Measurements from ENCODE around the gene DNM2.
"Not testable (repeated sequence)": the region's sequence is repeated elsewhere in the genome, so short reads cannot be mapped to it uniquely, and the experiment has no call there.

Gene DNM2

DNA sequence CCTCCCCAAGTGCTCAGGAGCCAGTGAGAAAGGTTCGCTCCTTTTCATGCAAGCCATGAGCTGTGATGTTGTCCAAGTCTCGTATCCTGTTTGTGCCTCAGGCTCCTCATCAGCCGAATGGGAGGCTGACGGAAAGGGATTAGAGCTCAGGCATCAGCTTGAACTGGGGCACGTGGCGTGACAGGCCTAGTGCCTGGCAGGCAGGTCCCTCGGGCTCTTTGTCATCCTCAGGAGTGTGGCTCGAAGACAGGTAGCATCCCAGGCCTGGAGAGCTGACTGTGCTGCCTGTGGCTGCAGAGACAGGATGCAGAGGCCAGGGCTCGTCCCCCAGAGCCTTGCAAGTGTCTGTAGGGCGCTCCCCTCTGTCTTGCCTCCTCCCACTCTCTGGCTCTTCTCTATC lies 38.5 kb downstream of the DNM2 start:
- no peak for DNase-seq

DNA sequence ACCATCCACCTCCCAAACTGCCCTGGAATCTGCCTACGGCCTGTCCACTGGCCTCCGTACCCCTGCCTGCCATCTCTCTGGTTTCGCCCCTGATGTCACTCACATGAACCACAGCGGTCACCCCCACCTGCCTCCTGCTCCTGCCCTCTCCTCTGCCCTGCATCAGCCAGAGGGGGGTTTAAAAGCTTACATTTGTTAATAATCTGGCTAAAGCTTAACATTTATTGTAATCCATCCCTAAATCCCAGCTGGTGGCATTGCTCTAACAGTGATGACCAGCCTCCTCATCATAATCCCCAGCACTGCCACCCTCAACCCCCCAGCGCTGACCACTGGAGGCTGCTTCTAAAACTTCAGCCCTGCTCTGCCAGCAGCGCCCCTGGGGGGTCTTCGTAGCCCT lies 38.9 kb downstream of the DNM2 start:
- no peak for DNase-seq

DNA sequence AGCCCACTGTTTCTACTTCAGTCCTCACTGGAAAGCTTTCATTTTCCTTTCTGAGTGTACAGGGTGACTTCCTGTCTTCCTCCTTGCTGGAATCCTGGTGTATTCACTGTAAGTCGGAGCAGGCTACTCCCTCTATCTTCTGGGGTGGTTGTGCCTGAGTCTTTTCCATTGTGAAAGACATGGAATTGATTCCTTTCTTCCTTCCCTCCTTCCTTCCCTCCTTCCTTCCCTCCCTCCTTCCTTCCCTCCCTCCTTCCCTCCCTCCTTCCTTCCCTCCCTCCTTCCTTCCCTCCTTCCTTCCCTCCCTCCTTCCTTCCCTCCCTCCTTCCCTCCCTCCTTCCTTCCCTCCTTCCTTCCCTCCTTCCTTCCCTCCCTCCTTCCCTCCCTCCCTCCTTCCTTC lies 40.2 kb downstream of the DNM2 start:
- not testable (repeated sequence) for DNase-seq

DNA sequence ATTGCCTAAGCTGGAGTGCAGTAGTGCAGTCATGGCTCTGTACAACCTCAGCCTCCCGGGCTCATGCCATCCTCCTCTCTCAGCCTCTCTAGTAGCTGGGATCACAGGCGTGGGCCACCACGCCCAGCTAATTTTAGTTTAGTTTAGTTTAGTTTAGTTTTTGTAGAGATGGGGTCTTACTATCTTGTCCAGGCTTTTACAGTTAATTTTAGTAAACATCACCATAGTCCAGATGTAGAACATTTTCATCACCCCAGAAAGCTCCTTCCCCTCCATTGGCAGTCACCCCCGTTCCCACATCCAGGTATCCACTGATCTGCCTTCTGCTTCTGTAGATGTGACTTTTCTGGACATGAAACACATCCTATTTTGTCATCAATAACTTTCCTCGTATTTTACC lies 41.1 kb downstream of the DNM2 start:
- no peak for DNase-seq

DNA sequence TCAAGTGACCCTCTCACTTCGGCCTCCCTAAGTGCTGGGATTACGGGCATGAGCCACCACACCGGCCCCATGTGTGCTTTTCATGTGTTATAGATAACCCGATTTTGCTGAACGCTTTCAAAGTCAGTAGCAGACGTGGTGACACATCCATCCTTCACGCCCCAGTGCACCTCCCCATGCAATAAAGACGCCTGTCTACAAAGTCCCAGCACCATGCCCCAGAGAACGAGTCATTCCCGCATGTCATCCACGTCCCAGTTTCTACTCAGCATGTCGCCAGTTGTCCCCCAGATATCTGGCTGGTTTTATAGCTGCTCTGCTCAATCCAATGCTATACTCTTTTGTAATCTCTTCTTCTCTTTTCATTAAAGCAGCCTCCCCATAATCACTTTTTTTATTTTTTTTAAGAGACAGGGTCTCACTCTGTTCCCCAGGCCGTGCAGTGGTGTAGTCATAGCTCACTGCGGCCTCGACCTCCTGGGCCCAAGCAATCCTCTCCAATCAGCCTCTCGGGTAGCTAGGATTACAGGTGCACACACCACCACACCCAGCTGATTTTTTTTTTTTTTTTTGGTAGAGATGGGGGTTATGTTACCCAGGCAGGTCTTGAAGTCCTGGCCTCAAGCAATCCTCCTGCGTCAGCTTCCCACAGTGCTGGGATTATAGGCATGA lies 42.5 kb downstream of the DNM2 start:
- no peak for DNase-seq

DNA sequence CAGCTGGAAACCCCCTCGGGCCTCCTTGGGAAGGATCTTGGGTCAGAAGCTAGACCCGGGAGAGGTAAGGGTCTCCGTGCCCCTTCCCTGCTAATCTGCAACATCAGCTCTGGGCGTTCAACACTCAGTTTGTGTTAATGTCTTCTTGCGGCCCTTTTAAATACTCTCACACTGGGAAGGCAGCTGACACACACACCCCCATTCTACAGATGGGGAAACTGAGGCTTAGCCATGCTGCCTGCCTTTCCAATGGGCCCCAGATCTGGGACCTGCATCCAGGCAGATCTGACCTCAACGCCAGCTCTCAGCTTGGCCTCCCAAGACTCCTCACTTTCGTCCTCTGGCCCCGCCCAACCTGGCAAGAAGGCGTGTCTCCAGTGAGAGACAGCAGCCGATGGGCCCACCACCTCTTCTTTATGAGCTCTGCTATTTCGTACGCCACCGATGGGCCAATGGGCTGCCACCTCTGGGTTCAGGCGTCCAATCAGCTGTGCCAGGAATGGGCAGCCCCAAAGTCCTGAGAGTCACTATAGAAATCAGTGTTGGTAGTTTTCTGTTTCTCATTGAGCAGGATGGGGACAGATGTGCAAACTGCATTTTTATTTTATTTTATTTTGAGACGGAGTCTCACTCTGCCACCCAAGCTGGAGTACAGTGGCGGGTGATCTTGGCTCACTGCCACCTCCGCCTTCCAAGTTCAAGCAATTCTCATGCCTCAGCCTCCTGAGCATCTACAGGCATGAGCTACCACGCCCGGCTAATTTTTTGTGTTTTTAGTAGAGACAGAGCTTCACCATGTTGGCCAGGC lies 43.8 kb downstream of the DNM2 start:
- no peak for DNase-seq

DNA sequence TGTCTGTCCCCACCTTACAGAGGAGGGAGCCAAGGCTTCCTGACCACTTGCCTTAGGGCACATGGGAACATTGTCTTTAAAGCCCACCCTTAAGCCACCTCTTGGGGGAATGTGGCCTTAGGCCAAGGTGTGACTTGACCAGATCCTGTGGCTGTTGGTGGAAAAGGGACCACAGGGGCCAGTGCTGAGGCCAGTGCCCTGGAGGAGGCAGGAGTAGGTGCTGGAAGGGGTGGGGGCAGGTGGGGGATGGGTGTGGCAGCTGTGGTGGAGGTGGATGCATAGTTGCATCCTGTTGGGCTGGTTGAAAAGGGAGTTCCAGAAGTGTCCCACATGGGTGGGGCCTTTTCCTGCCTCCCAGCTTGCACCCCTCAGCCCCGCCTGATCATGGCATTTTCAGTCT lies 44.8 kb downstream of the DNM2 start:
- no peak for DNase-seq

DNA sequence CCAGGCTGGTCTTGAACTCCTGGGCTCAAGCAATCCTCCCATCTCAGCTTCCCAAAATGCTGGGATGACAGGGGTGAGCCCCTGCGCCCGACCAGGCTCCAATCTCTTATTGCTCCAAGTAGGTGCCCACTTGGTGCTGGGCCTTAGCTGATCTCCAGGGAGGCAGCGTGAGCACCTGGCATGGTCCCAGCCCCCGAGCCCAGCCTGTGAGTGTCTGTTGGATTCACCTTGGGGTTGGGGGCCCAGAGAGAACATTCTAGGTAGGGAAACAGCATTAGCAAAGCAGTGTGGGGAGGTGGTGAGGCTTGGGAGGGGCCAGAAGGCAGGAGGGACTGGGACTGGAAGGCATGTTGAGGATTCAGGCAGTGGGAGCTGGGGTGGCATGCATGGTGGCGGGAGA lies 45.5 kb downstream of the DNM2 start:
- no peak for DNase-seq

DNA sequence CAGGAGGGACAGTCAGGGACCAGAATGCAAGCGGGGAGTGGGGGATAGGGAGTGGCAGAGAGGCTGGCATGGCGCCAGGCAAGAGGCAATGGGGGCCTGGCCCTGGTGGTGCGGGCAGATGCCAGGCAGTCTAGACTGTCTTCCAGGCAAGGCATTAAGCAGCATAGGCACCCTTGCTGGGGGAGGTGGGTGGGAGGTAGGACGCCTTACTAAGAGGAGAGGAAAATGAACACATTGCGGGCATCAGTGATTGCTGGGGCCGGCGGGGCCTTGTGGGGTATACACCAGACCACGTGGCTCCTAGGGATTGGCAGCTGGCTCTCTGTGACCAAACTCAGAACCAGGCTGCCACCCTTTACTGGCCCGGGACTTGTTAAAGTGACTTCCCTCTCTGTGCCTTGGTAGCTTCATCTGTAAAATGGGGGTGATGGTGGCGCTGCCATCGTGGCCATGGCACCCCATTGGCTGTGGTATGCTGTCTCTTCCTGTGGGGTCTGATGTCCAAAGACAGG lies 46.0 kb downstream of the DNM2 start:
- DNase-seq: no peak

DNA sequence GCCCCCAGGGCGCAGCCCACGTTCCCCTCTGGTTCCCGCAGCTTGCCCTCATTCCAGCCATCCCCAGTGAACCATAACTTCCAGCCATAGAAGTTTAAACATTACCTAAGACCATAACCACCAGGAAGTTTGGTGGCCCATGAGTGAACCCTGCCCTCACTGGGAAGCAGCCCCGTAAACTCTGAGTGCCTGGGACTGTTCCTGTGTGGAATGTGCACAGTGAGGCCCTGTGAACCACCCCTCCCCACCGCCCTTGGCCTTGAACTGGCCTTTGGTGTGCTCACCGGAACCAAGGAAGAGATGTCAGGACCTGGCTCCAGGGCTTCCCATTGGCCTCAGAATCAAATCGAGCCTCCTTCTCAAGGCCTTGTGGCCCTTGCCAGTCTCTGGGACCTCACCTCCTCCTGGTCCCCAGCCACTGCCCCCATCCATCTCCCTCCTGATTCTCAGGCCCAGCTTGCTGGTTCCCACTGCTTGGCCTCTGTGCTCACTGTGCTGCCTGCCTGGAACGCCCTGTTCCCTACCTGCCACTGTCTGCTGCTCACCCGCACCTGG lies 46.5 kb downstream of the DNM2 start:
- DNase-seq: no peak

DNA sequence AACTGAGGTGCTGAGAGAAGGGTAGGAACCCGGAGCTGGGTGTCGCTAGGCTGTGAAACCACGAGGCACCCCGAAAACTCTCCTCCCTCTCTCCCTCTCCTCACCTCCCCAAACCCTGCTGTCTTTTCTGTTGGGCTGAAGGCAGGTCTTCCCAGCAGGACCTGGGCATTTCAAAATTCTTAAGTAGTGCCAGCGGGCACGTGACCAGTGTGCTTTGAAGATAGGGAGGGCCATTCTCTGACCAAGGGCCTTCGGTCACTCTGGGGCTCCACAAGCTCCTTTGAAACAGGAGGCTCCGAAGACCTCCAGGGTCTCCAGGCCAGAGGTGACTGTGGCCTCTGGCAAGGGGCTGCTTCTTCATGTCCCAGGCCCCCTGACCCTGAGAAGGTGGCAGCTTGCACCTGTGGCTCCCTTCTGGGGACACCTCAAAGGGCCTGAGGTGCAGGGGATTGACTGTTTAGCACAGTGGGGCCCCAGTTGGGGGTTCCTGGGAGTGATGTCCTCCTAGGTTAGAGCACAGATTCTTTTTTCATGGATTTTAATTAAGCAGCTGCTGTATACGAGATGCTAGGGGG lies 48.3 kb downstream of the DNM2 start:
- DNase-seq: no peak

DNA sequence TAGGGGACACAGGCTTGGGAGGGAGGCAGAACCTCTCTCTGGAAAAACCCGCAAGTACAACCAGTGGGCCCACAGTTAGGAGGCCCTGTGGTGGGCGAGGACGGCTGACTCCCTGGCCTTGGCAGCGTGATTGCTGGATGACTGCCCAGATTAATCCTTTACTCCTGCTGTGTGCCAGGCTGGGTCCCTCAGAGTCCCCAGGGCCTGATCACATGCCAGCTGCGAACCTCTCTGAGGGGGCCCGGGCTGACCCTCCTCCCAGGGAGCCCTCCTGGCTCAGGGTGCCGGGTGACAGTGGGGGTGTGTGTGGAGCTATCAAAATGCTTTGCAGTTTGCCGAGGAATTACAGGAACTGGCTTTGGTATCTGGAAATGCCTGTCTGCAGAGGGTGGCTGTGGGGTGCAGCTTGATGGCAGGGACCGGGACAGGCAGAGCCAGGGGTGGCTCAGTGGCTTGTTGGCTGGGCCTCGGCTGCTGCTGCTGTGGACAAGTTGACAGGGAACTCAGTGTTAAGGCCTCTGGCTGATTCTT lies 48.9 kb downstream of the DNM2 start:
- peak in 1 of 2 donors; percentile 46 for DNase-seq

DNA sequence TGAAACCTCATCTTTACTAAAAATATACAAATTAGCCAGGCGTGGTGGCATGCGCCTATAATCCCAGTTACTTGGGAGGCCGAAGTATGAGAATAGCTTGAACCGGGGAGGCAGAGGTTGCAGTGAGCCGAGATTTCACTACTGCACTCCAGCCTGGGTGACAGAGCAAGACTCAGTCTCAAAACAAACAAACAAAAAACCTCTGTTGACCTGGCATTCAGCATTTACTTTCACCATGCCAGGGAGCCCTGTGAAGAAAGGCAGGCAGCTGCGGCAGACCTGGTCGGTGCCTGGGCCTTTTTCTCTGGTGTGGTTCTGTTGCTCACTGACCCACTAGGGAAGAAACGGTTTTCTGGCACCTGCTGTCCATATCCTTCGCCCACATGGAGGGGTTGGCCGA lies 49.8 kb downstream of the DNM2 start:
- DNase-seq: no peak

DNA sequence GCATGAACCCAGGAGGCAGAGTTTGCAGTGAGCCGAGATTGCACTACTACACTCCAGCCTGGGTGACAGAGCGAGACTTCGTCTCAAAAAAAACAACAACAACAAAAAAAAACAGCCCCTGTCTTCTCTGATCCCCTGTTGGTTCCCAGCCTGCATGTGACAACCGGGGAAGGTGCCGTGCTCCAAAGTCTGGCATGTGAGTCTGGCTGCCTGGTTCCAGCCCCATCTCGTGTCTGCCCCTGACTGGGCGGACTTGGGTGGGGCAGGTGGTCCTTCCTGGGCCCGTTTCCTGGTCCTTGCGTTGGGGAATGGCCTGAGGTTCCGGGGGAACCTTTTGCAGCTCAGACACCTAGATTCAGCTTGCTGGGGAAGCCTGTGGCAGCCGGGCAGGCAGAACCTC lies 50.5 kb downstream of the DNM2 start:
- no peak for DNase-seq

DNA sequence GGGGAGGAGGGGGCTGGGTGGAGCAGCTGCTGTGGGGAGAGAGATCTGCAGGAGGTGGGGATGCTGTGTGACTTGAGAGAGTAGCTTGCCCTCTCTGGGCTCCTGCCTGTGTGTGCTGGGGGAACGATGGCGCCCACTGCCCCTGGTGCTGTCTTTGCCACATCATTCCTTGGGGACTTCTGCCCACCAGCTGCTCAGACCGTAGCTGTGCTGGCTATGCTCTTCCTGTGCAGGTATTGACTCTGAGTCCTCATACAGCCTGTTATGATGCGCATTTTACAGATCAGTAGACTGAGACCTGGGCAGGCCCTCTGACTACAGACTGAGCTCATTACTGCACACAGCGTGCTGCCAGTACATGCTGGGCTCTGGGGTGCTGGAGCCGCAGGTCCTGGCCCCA lies 51.1 kb downstream of the DNM2 start:
- no peak for DNase-seq

DNA sequence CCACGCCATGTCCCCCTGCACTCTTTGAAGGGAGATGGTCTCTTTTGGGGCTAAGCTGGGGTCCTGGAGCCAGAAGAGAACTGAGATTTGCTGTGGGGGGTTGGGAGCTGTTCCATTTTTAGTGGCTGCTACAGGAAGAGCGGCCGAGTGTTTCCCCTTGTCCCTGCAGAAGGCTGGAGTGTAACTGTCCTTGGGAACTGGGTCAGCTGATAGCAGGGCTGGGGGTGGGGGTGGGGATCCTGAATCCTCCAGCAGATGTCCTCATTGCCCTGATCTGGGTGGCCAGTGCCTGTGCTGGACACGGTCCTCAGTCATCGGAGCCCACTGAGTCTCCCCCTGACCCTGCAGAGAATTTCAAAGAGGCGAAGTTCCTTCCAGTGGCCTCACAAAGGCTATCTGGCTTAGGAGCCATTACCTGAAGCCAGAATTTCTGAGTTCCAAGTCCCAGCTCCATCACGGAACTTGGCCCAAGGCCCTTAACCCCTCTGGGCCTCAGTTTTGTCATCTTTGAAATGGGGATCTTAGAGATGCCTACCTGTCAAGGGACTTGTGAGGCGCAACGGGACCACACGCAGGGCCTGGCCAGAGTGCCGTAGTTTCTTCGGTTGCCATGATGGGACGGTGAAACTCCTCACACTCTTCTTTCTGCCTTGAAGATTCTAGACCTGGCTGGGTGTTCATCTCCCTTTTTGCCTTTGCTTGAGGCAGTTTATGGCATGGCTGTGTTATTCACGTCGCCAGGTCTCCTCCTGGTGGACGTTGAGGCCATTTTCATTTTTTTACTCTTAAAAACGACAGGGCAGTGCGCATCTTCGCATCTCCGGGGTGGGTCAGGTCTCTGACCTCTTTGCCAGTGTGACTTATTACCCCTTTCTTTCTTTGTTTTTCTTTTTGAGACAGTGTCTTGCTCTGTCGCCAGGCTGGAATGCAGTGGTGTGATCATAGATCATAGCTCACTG lies 51.9 kb downstream of the DNM2 start:
- peak; percentile 56 to 75 for DNase-seq

DNA sequence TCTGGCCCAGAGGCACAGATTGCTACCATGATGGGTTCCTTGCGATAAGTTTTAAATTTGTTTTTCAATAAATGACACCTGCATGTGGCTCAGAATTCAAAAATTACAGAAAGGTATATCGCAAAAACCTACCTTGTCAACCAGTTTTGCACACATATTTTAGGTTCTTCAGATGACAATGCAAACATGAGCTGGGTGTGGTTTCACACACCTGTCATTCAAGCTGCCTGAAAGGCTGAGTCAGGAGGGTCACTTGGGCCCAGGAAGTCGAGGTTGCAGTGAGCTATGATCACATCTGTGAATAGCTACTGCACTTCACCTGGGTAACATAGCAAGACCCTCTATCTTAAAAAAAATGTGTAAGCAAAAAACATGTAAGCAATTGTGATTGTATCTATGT lies 56.1 kb downstream of the DNM2 start:
- no peak for DNase-seq

DNA sequence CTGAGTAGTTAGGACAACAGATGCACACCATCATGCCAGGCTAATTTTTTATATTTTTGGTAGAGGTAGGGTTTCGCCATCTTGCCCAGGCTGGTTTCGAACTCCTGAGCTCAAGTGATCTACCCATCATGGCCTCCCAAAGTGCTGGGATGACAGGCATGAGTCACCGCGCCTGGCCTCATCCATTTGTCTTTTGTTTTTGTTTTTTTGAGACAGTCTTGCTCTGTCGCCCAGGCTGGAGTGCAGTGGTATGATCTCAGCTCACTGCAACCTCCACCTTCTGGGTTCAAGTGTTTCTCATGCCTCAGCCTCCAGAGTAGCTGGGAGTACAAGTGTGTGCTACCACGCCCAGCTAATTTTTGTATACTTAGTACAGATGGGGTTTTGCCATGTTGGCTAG lies 57.0 kb downstream of the DNM2 start:
- no peak for DNase-seq

DNA sequence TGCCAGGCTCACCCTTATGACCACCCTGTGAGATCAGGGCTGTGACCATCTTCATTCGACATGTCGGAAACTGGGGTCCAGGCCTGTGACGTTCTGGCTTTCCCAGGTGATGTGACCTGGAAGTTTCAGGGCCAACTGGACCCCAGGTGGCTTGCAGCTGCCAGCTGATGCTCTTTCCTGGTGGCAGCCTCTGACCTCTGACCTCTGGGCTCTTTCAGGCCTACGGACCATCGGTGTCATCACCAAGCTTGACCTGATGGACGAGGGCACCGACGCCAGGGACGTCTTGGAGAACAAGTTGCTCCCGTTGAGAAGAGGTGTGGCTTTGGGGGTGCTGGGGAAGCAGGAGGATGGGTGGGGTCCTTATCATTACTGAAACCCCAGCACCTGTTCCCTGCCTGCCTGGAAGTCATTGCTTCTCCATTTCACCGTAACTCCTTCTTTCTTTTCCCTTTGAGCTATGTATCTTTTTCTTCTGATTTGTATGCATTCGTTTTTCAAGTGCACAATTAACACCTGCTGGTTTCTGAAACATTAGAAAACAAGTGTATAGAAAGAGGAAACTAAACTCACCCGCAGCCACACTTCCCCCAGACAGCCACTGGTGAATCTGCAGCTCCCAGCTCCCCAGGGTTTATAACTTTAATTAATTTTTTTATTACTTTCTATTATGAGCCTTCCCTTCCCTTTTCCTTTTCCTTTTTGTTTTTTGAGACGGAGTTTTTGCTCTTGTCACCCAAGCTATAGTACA lies 59.2 kb downstream of the DNM2 start:
- DNase-seq: no peak

DNA sequence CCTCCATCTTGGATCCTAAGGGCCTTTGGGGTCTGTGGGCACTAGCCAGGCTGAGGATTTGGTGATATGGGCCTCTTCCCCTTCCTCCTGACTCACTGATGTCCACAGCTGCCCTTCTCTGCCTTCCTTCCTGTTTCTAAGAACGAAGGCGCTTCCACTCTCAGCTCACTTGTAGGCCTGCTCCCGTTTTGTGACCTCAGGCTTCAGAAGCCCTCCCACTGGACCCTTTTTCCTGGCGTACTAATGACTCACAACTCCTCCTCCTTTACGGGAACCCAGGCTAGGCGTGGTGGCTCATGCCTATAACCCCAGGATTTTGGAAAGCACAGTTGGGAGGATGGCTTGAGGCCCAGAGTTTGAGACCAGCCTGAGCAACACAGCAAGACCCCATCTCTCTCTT lies 62.5 kb downstream of the DNM2 start:
- no peak for DNase-seq

DNA sequence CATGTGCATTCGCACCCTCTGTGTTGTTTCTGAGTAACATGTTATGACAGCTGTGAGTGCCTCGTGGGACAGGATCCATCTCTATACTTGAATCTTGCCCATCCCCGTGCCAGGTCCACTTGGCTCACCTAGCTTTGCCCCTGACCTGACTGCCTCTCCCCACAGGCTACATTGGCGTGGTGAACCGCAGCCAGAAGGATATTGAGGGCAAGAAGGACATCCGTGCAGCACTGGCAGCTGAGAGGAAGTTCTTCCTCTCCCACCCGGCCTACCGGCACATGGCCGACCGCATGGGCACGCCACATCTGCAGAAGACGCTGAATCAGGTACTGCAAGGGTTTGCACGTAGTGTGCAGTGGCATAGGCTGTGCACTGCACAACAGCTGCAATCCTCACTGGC lies 64.9 kb downstream of the DNM2 start:
- DNase-seq: no peak

DNA sequence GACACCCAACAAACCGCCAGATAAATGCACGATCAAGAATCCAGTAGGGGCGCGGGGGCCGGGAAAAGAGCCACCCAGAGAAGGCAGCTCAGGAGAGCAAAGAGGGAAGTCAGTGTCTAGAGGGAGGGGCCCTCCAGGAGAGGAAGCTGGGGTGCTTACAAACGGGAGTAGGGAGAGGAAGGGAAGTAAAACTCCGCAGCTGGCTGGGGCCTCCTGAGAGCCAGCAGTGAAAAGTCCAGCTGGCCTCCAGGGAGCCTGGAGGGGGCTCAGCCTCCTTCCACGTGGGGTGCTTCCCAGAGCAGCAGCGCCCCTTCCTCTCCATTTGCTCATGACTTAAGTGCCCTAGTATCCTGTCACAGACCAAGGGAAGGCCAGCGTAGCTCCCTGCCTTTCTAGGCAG lies 66.4 kb downstream of the DNM2 start:
- DNase-seq: peak; percentile 5 to 26

Measured in hippocampal formation (tissue), 2 donors.